ENCODE results near the gene HDDC3. TPM values are rescaled to one million over a fixed set of nuclear protein-coding genes. Genes with fewer than 3 reads are reported as not detected.
A peak's percentile ranks its signal among the peaks of the same experiment; 100 is the strongest.

The HDDC3 gene
- total RNA-seq, 2 experiments from 2014 or later: 33.2 to 39.3 TPM

- H3K4me1 Mint-ChIP-seq: peaks cover 72% of the 10 kb centered on the region
- H3K27ac Mint-ChIP-seq: peak overlapping the region; percentile 73
- no peaks in the 10 kb centered on the region for H3K9me3 Mint-ChIP-seq (ENCODE audit: low read depth)
- ATAC-seq (peak; percentile 44), DNase-seq (peak; percentile 86)
- CTCF ChIA-PET: interaction anchor here (0.6 to 3.9 kb wide), 69 partner anchors 10 to 578 kb away, joined by 3 to 46 read pairs (median 5); partner anchors contain the start of genes BLM, FURIN, HDDC3 and IQGAP1
- peaks cover 19% of the 10 kb centered on the region for H3K36me3 Mint-ChIP-seq
- H3K27me3 Mint-ChIP-seq: no peaks in the 10 kb centered on the region
- peak overlapping the region; percentile 62 for H3K4me3 Mint-ChIP-seq
Observed at GRCh38 chr15:90885432-90886290, 46.7 kb downstream of the HDDC3 start.

DNA sequence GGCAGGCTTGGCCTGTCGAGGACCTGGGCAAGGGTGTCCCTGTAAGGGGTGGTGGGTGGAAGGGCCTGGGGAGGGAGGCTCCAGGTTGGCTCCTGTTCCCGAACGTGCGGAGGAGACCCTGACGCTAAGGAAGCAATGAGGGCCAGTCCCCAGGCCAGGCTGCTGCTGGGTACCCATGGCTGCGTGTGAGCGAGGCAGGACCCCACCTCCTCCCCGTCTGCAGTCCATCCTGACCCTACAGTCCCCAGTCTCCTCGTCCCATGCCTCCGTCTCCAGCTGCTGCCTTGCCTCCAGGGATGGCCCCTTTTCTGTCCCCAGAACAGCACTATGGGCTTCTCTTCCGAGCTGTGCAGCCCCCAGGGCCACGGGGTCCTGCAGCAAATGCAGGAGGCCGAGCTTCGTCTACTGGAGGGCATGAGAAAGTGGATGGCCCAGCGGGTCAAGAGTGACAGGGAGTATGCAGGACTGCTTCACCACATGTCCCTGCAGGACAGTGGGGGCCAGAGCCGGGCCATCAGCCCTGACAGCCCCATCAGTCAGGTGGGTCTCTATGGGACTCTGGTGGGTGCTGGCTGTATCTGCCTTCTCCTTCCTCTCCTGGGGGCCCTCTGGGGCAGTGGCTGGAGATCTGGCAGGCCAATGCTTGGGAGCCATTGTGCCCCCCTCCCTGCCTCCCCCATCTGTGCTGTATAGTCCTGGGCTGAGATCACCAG, 47.5 kb downstream of the HDDC3 start:
- CTCF ChIA-PET: interaction anchor here (0.6 to 3.9 kb wide), 40 partner anchors 11 to 496 kb away, joined by 3 to 46 read pairs (median 5); partner anchors contain the start of genes BLM, FURIN, HDDC3 and IQGAP1
- peak overlapping the region; percentile 62 for H3K4me3 Mint-ChIP-seq
- no peaks in the 10 kb centered on the region for H3K9me3 Mint-ChIP-seq (ENCODE audit: low read depth)
- H3K27ac Mint-ChIP-seq: peak overlapping the region; percentile 73
- DNase-seq: no peak
- ATAC-seq: no peak
- H3K36me3 Mint-ChIP-seq: peaks cover 21% of the 10 kb centered on the region
- peaks cover 71% of the 10 kb centered on the region for H3K4me1 Mint-ChIP-seq
- H3K27me3 Mint-ChIP-seq: no peaks in the 10 kb centered on the region

DNA sequence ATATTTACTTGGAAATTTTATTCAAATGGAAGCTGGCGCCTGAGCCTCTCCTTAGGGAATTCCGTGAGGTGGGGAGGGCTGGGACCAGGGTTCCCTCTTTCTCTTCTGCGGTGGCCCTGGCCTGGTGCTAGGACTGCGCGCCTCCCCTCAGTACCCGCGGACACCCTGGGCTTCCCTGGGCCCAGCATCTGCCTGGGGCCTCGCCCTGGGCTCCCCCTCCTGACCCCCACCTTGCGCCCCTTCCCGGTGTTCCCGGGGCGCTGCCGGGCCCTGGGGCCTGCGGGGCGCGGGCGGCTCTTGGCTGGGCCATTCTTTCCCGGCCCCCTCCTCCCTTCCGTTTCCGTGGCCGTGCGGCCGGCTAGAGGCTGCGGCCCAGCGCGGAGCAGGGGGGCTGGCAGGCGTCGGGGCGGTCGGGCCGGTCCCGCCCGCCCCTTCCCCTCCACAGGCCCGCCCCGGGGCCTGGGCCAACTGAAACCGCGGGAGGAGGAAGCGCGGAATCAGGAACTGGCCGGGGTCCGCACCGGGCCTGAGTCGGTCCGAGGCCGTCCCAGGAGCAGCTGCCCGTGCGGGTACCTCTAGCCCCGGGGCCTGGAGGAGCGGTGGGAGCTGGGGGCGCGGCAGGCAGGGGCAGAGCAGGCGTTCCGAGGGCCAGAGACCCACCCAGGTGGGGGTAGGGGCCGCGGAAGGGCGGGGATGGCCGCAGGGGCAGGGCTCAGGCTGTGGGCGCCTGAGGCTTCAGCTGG, 48.2 kb downstream of the HDDC3 start, which contains the start of gene FES:
FES (plus strand) TSS at position 529 of the 743 bp plus-strand sequence. CDS start 542 bp downstream, outside the sequence.
- Mint-ChIP-seq H3K9me3 (ENCODE audit: low read depth) (no peaks in the 10 kb centered on the region), H3K27me3 (no peaks in the 10 kb centered on the region), H3K4me3 (peak within 1 kb of the TSS; percentile 62), H3K36me3 (peaks cover 28% of the 10 kb centered on the region), H3K27ac (peak within 1 kb of the TSS; percentile 76), H3K4me1 (peaks cover 71% of the 10 kb centered on the region)
- no peak for ATAC-seq
- no peak for DNase-seq
- CTCF ChIA-PET: interaction anchor here (0.6 to 3.9 kb wide), 11 partner anchors 16 to 236 kb away, joined by 3 to 46 read pairs (median 11); partner anchors contain the start of genes FURIN, HDDC3, MAN2A2 and UNC45A

- CTCF ChIA-PET: interaction anchor here (1.3 to 3.9 kb wide), 4 partner anchors 19 to 73 kb away, joined by 3 to 46 read pairs (median 20); partner anchors contain the start of genes HDDC3, MAN2A2 and UNC45A
- Mint-ChIP-seq H3K9me3 (ENCODE audit: low read depth) (no peaks in the 10 kb centered on the region), H3K27ac (peak overlapping the region; percentile 76)
Observed at GRCh38 chr15:90883526-90883975, 48.8 kb downstream of the HDDC3 start.

GRCh38 chr15:90882781-90883525, 49.4 kb downstream of the HDDC3 start:
- CTCF ChIA-PET: interaction anchor here (1.3 to 3.9 kb wide), 4 partner anchors 20 to 73 kb away, joined by 3 to 46 read pairs (median 4); partner anchors contain the start of genes HDDC3, MAN2A2 and UNC45A
- Mint-ChIP-seq H3K9me3 (ENCODE audit: low read depth) (no peaks in the 10 kb centered on the region), H3K4me3 (no peak overlapping the region), H3K36me3 (peaks cover 36% of the 10 kb centered on the region), H3K27ac (peak overlapping the region; percentile 76), H3K27me3 (no peaks in the 10 kb centered on the region), H3K4me1 (peaks cover 75% of the 10 kb centered on the region)
- ATAC-seq (no peak), DNase-seq (no peak)

More at GRCh38 chr15:90883526-90883975, 48.8 kb downstream of the HDDC3 start:
- ATAC-seq: no peak
- H3K36me3 Mint-ChIP-seq: peaks cover 34% of the 10 kb centered on the region
- no peaks in the 10 kb centered on the region for H3K27me3 Mint-ChIP-seq
- H3K4me1 Mint-ChIP-seq: peaks cover 72% of the 10 kb centered on the region
- no peak overlapping the region for H3K4me3 Mint-ChIP-seq
- no peak for DNase-seq

GRCh38 chr15:90881978-90882721, 50.2 kb downstream of the HDDC3 start:
- no peak for ATAC-seq
- Mint-ChIP-seq H3K27me3 (no peaks in the 10 kb centered on the region), H3K9me3 (ENCODE audit: low read depth) (no peaks in the 10 kb centered on the region), H3K4me3 (no peak overlapping the region), H3K36me3 (peaks cover 38% of the 10 kb centered on the region), H3K4me1 (peaks cover 78% of the 10 kb centered on the region), H3K27ac (peak overlapping the region; percentile 76)
- CTCF ChIA-PET: interaction anchor here (1.5 to 1.9 kb wide), 2 partner anchors 30 to 72 kb away, joined by 3 to 5 read pairs; no protein-coding TSS in a partner anchor
- no peak for DNase-seq

GRCh38 chr15:90881181-90881977, 51.0 kb downstream of the HDDC3 start:
- CTCF ChIA-PET: interaction anchor here (1.5 to 1.9 kb wide), 2 partner anchors 29 to 71 kb away, joined by 3 to 5 read pairs; no protein-coding TSS in a partner anchor
- ATAC-seq: no peak
- peak overlapping the region; percentile 54 for H3K27ac Mint-ChIP-seq

DNA sequence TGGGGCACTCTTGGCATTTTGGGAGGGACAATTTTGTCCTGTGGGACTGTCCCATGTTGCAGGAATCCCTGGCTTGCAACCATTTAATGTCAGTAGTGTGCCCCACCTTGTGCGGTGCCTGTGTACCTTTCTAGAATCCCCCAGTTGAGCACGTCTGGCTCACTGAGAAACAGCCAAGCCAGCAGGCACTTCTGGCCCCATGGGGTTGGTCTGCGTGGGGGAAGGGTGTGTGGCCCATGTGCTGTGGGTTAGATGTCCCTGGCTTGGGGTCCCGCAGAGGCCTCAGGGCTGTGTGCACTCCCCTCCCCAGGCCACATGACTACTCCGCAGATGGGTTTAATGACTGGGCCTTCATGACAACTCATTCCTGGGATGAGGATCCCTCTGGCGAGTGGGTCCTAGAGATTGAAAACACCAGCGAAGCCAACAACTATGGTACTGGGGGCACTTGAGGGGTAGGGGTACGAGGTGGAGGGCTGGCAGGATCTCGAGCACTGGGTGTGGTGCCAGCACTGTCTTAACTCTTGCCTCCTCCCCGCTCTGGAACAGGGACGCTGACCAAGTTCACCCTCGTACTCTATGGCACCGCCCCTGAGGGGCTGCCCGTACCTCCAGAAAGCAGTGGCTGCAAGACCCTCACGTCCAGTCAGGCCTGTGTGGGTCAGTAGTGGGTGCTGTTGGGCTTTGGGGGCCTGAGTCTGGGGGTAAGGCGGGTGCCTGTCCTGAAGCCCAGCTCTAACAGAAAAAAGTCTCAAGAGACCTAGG, 51.8 kb downstream of the HDDC3 start:
- ATAC-seq (no peak), DNase-seq (no peak)
- Mint-ChIP-seq H3K4me1 (peaks cover 82% of the 10 kb centered on the region), H3K4me3 (no peak overlapping the region), H3K27ac (peak overlapping the region; percentile 28), H3K27me3 (no peaks in the 10 kb centered on the region), H3K9me3 (ENCODE audit: low read depth) (no peaks in the 10 kb centered on the region), H3K36me3 (peaks cover 54% of the 10 kb centered on the region)
- CTCF ChIA-PET: no interaction called here

More at GRCh38 chr15:90881181-90881977, 51.0 kb downstream of the HDDC3 start:
- no peak for DNase-seq
- peaks cover 46% of the 10 kb centered on the region for H3K36me3 Mint-ChIP-seq
- no peaks in the 10 kb centered on the region for H3K9me3 Mint-ChIP-seq (ENCODE audit: low read depth)
- no peaks in the 10 kb centered on the region for H3K27me3 Mint-ChIP-seq
- no peak overlapping the region for H3K4me3 Mint-ChIP-seq
- peaks cover 82% of the 10 kb centered on the region for H3K4me1 Mint-ChIP-seq
